Skin of body (tissue), 2 donors: ENCODE data around the gene MRPL39. TPM values are rescaled to one million over a fixed set of nuclear protein-coding genes. Genes with fewer than 3 reads are reported as not detected.
"Not testable (repeated sequence)": the region's sequence is repeated elsewhere in the genome, so short reads cannot be mapped to it uniquely, and the experiment has no call there.

Experiments used
- DNase-seq: peaks from one replicate; lab custom pipeline; 2025; lab: John Stamatoyannopoulos, UW
- total RNA-seq: library from RNA; depleted of rRNA; stranded (reverse); fragments of >200 nt; gene quantifications from one replicate; pipeline ENCODE4 v1.2.3, GENCODE V29; 2014

MRPL39 gene
- total RNA-seq: 30.2 TPM

- DNase-seq: peak; percentile 62
Observed at GRCh38 chr21:25607151-25608043, at the start of gene MRPL39. MRPL39 (minus strand) TSS chr21:25607481; CDS start chr21:25607475, 6 bp downstream.

GRCh38 chr21:25656412-25656811 lies 49.1 kb upstream of the MRPL39 start:
- DNase-seq: no peak

- DNase-seq: no peak
Observed at GRCh38 chr21:25649146-25649545, 41.9 kb upstream of the MRPL39 start.

GRCh38 chr21:25647647-25648046 lies 40.4 kb upstream of the MRPL39 start:
- no peak for DNase-seq

GRCh38 chr21:25646474-25646873 lies 39.2 kb upstream of the MRPL39 start:
- no peak for DNase-seq

GRCh38 chr21:25643486-25643885 lies 36.2 kb upstream of the MRPL39 start:
- no peak for DNase-seq

- DNase-seq: no peak
Observed at GRCh38 chr21:25640943-25641292, 33.6 kb upstream of the MRPL39 start.

- no peak for DNase-seq
Observed at GRCh38 chr21:25640202-25640942, 33.1 kb upstream of the MRPL39 start.

- DNase-seq: no peak
Observed at GRCh38 chr21:25639551-25640201, 32.4 kb upstream of the MRPL39 start.

GRCh38 chr21:25638660-25639550 lies 31.6 kb upstream of the MRPL39 start, which contains the start of gene JAM2:
JAM2 (plus strand) TSS chr21:25639258; CDS start chr21:25639822, 564 bp downstream.
- peak; percentile 29 for DNase-seq

- DNase-seq: no peak
Observed at GRCh38 chr21:25637851-25638659, 30.8 kb upstream of the MRPL39 start.

- no peak for DNase-seq
Observed at GRCh38 chr21:25636727-25637126, 29.4 kb upstream of the MRPL39 start.

GRCh38 chr21:25635310-25635709 lies 28.0 kb upstream of the MRPL39 start:
- no peak for DNase-seq

GRCh38 chr21:25632296-25632695 lies 25.0 kb upstream of the MRPL39 start:
- DNase-seq: no peak

- no peak for DNase-seq
Observed at GRCh38 chr21:25626757-25627156, 19.5 kb upstream of the MRPL39 start.

- not testable (repeated sequence) for DNase-seq
Observed at GRCh38 chr21:25625776-25626555, 18.7 kb upstream of the MRPL39 start.

GRCh38 chr21:25625036-25625435 lies 17.8 kb upstream of the MRPL39 start:
- no peak for DNase-seq

- DNase-seq: no peak
Observed at GRCh38 chr21:25624511-25624910, 17.2 kb upstream of the MRPL39 start.

GRCh38 chr21:25619198-25619597 lies 11.9 kb upstream of the MRPL39 start:
- no peak for DNase-seq
